Stimulated activated naive CD8-positive, alpha-beta T cell treated with anti-CD3 and anti-CD28 coated beads, Interleukin-15, Interleukin-2, amounts not matched to agents 100 ng/mL and 50 ng/mL, for 24 hours (primary cell): Measurements from ENCODE around the gene DNAAF3.
"Not testable (repeated sequence)": the region's sequence is repeated elsewhere in the genome, so short reads cannot be mapped to it uniquely, and the experiment has no call there.

ENCODE experiments used
- H3K27ac Mint-ChIP-seq: one replicate; pipeline ENCODE4 v1.8.0; 2021; ENCODE audit warnings: mild to moderate bottlenecking, mixed read lengths
- H3K27me3 Mint-ChIP-seq: one replicate; pipeline ENCODE4 v1.8.0; 2021; ENCODE audit warnings: mixed read lengths
- H3K36me3 Mint-ChIP-seq: one replicate; pipeline ENCODE4 v1.8.0; 2021; ENCODE audit warnings: low read depth, mixed read lengths
- H3K4me1 Mint-ChIP-seq: one replicate; pipeline ENCODE4 v1.8.0; 2021; ENCODE audit warnings: low read depth, mixed read lengths
- H3K4me3 Mint-ChIP-seq: one replicate; pipeline ENCODE4 v1.8.0; 2021; ENCODE audit warnings: mild to moderate bottlenecking, mixed read lengths
- H3K9me3 Mint-ChIP-seq: one replicate; pipeline ENCODE4 v1.8.0; 2021; ENCODE audit warnings: mixed read lengths

The DNAAF3 gene

GRCh38 chr19:55166530-55167268, at the start of gene DNAAF3:
Gene DNAAF3, minus strand, starts transcription at chr19:55166613. Its CDS starts 200 bp downstream, at chr19:55166413.
- peaks cover 11% of the 10 kb centered on the region for H3K4me1 Mint-ChIP-seq
- H3K4me3 Mint-ChIP-seq = peak within 1 kb of the TSS; percentile 22
- H3K27me3 Mint-ChIP-seq = peaks cover 60% of the 10 kb centered on the region
- H3K36me3 Mint-ChIP-seq = peaks cover 7% of the 10 kb centered on the region
- H3K27ac Mint-ChIP-seq = no peak within 1 kb of the TSS
- peaks cover 4% of the 10 kb centered on the region for H3K9me3 Mint-ChIP-seq

- Mint-ChIP-seq H3K36me3 (peaks cover 5% of the 10 kb centered on the region), H3K27me3 (peaks cover 30% of the 10 kb centered on the region)
These were observed 47.1 kb upstream of the DNAAF3 start for GRCh38 chr19:55213547-55213946.

GRCh38 chr19:55212447-55212846, 46.0 kb upstream of the DNAAF3 start:
- Mint-ChIP-seq H3K36me3 (peaks cover 5% of the 10 kb centered on the region), H3K4me3 (no peak overlapping the region), H3K27ac (no peak overlapping the region), H3K4me1 (peaks cover 13% of the 10 kb centered on the region), H3K27me3 (peaks cover 30% of the 10 kb centered on the region), H3K9me3 (peaks cover 11% of the 10 kb centered on the region)

More at GRCh38 chr19:55213547-55213946, 47.1 kb upstream of the DNAAF3 start:
- H3K4me1 Mint-ChIP-seq = peaks cover 18% of the 10 kb centered on the region
- no peak overlapping the region for H3K4me3 Mint-ChIP-seq
- peaks cover 11% of the 10 kb centered on the region for H3K9me3 Mint-ChIP-seq
- no peak overlapping the region for H3K27ac Mint-ChIP-seq

- H3K9me3 Mint-ChIP-seq = peaks cover 7% of the 10 kb centered on the region
- peaks cover 5% of the 10 kb centered on the region for H3K36me3 Mint-ChIP-seq
- H3K27me3 Mint-ChIP-seq = peaks cover 24% of the 10 kb centered on the region
- H3K4me1 Mint-ChIP-seq = peaks cover 4% of the 10 kb centered on the region
- no peak overlapping the region for H3K4me3 Mint-ChIP-seq
- H3K27ac Mint-ChIP-seq = no peak overlapping the region
These were observed 43.5 kb upstream of the DNAAF3 start for GRCh38 chr19:55209693-55210472.

- Mint-ChIP-seq H3K27ac (no peak within 1 kb of the TSS), H3K9me3 (peaks cover 7% of the 10 kb centered on the region), H3K4me3 (no peak within 1 kb of the TSS), H3K4me1 (peaks cover 4% of the 10 kb centered on the region), H3K36me3 (peaks cover 5% of the 10 kb centered on the region), H3K27me3 (peaks cover 26% of the 10 kb centered on the region)
These were observed 42.7 kb upstream of the DNAAF3 start, which contains the start of gene PTPRH for GRCh38 chr19:55208880-55209692. Gene PTPRH, minus strand, starts transcription at chr19:55209501. Its CDS starts 68 bp downstream, at chr19:55209433.

- no peak overlapping the region for H3K27ac Mint-ChIP-seq
- peaks cover 4% of the 10 kb centered on the region for H3K4me1 Mint-ChIP-seq
- H3K9me3 Mint-ChIP-seq = no peaks in the 10 kb centered on the region
These were observed 40.5 kb upstream of the DNAAF3 start for GRCh38 chr19:55206664-55207500.

GRCh38 chr19:55202199-55202598, 35.8 kb upstream of the DNAAF3 start:
- H3K27me3 Mint-ChIP-seq = peaks cover 36% of the 10 kb centered on the region
- not testable (repeated sequence) for H3K4me1 Mint-ChIP-seq, H3K9me3 Mint-ChIP-seq, H3K4me3 Mint-ChIP-seq, H3K36me3 Mint-ChIP-seq, H3K27ac Mint-ChIP-seq

More at GRCh38 chr19:55206664-55207500, 40.5 kb upstream of the DNAAF3 start:
- Mint-ChIP-seq H3K27me3 (peaks cover 34% of the 10 kb centered on the region), H3K36me3 (no peaks in the 10 kb centered on the region), H3K4me3 (no peak overlapping the region)

- no peak overlapping the region for H3K4me3 Mint-ChIP-seq
- no peak overlapping the region for H3K27ac Mint-ChIP-seq
- no peaks in the 10 kb centered on the region for H3K9me3 Mint-ChIP-seq
- peaks cover 27% of the 10 kb centered on the region for H3K27me3 Mint-ChIP-seq
- no peaks in the 10 kb centered on the region for H3K4me1 Mint-ChIP-seq
- H3K36me3 Mint-ChIP-seq = no peaks in the 10 kb centered on the region
These were observed 33.3 kb upstream of the DNAAF3 start for GRCh38 chr19:55199620-55200204.

GRCh38 chr19:55198651-55199050, 32.2 kb upstream of the DNAAF3 start:
- Mint-ChIP-seq H3K9me3 (no peaks in the 10 kb centered on the region), H3K4me1 (no peaks in the 10 kb centered on the region), H3K4me3 (no peak overlapping the region), H3K27ac (no peak overlapping the region), H3K36me3 (no peaks in the 10 kb centered on the region), H3K27me3 (peaks cover 19% of the 10 kb centered on the region)

- no peaks in the 10 kb centered on the region for H3K4me1 Mint-ChIP-seq
- H3K4me3 Mint-ChIP-seq = no peak overlapping the region
These were observed 31.1 kb upstream of the DNAAF3 start for GRCh38 chr19:55197528-55197927.

GRCh38 chr19:55196803-55197202, 30.4 kb upstream of the DNAAF3 start:
- Mint-ChIP-seq H3K36me3 (no peaks in the 10 kb centered on the region), H3K27ac (no peak overlapping the region), H3K9me3 (no peaks in the 10 kb centered on the region), H3K4me3 (no peak overlapping the region), H3K4me1 (no peaks in the 10 kb centered on the region), H3K27me3 (peaks cover 12% of the 10 kb centered on the region)

More at GRCh38 chr19:55197528-55197927, 31.1 kb upstream of the DNAAF3 start:
- no peaks in the 10 kb centered on the region for H3K9me3 Mint-ChIP-seq
- H3K27me3 Mint-ChIP-seq = peaks cover 16% of the 10 kb centered on the region
- H3K36me3 Mint-ChIP-seq = no peaks in the 10 kb centered on the region
- H3K27ac Mint-ChIP-seq = no peak overlapping the region

- Mint-ChIP-seq H3K27ac (no peak overlapping the region), H3K9me3 (no peaks in the 10 kb centered on the region), H3K27me3 (peaks cover 13% of the 10 kb centered on the region), H3K4me1 (peaks cover 4% of the 10 kb centered on the region), H3K36me3 (no peaks in the 10 kb centered on the region), H3K4me3 (no peak overlapping the region)
These were observed 27.1 kb upstream of the DNAAF3 start for GRCh38 chr19:55193481-55193880.

GRCh38 chr19:55189403-55189835, 23.0 kb upstream of the DNAAF3 start:
- peaks cover 5% of the 10 kb centered on the region for H3K4me1 Mint-ChIP-seq
- H3K4me3 Mint-ChIP-seq = no peak overlapping the region
- H3K27me3 Mint-ChIP-seq = peaks cover 14% of the 10 kb centered on the region
- H3K36me3 Mint-ChIP-seq = no peaks in the 10 kb centered on the region
- H3K27ac Mint-ChIP-seq = no peak overlapping the region
- no peaks in the 10 kb centered on the region for H3K9me3 Mint-ChIP-seq
